Thyroid gland (tissue), 4 donors: Measurements from ENCODE around the gene ESYT3.

Experiments used
- POLR2A ChIP-seq, 2 donors: fragments of 450-650 bp; IDR thresholded peaks; one replicate each; pipeline ENCODE4 v1.6.1; 2017; ENCODE audit warnings: antibody characterized with exemption in 2 of 2, mild to moderate bottlenecking in 2 of 2, moderate library complexity in 1 of 2
- TF ChIP-seq, protein P1 (sequence below), 6 experiments: fragments of 200-600 bp in 3 of 6; fragments of 450-650 bp in 3 of 6; sonication (generic) in 3 of 6; IDR thresholded peaks; one replicate each; pipeline ENCODE4 v1.5.1; 2016 to 2019; ENCODE audit warnings: antibody characterized with exemption in 6 of 6, mild to moderate bottlenecking in 2 of 6, inconsistent platforms in 1 of 6, moderate library complexity in 1 of 6

- TF ChIP-seq, protein P1, sequence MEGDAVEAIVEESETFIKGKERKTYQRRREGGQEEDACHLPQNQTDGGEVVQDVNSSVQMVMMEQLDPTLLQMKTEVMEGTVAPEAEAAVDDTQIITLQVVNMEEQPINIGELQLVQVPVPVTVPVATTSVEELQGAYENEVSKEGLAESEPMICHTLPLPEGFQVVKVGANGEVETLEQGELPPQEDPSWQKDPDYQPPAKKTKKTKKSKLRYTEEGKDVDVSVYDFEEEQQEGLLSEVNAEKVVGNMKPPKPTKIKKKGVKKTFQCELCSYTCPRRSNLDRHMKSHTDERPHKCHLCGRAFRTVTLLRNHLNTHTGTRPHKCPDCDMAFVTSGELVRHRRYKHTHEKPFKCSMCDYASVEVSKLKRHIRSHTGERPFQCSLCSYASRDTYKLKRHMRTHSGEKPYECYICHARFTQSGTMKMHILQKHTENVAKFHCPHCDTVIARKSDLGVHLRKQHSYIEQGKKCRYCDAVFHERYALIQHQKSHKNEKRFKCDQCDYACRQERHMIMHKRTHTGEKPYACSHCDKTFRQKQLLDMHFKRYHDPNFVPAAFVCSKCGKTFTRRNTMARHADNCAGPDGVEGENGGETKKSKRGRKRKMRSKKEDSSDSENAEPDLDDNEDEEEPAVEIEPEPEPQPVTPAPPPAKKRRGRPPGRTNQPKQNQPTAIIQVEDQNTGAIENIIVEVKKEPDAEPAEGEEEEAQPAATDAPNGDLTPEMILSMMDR (IDR thresholded peaks at IDR 0.05): no peak
- no peak for TF ChIP-seq POLR2A (IDR thresholded peaks at IDR 0.05)
Observed at GRCh38 chr3:138441256-138441655, 6.8 kb downstream of the ESYT3 start.
